Mammary epithelial cell (primary cell): Measurements from ENCODE around the gene SLC25A34.

Experiments
- CTCF ChIP-seq, 2 donors: IDR thresholded peaks in 1 of 2; conservative IDR thresholded peaks in 1 of 2; 2 replicates each; pipeline ENCODE4 v1.5.1; 2011 to 2012; ENCODE audit warnings: inconsistent platforms in 2 of 2, low read length in 2 of 2, mild to moderate bottlenecking in 2 of 2, control low read depth in 1 of 2, low read depth in 1 of 2; ENCODE audit not compliant: insufficient read depth in 1 of 2; ENCODE audit errors: extremely low read depth in 1 of 2
- EZH2 ChIP-seq: IDR thresholded peaks from 2 replicates; pipeline ENCODE4 v1.6.1; 2012; ENCODE audit warnings: low read length, inconsistent platforms, borderline replicate concordance

GRCh38 chr1:15764269-15764764 lies 28.3 kb downstream of the SLC25A34 start:
- TF ChIP-seq CTCF (conservative IDR thresholded peaks at IDR 0.05 in 1 of 2, IDR thresholded peaks at IDR 0.05 in 1 of 2; ENCODE audit: extremely low read depth in 1 of 2, insufficient read depth in 1 of 2, low read depth in 1 of 2, low read length in 2 of 2) (no peak), EZH2 (no peak)
